ENCODE results near the gene UBE3B.

DNA sequence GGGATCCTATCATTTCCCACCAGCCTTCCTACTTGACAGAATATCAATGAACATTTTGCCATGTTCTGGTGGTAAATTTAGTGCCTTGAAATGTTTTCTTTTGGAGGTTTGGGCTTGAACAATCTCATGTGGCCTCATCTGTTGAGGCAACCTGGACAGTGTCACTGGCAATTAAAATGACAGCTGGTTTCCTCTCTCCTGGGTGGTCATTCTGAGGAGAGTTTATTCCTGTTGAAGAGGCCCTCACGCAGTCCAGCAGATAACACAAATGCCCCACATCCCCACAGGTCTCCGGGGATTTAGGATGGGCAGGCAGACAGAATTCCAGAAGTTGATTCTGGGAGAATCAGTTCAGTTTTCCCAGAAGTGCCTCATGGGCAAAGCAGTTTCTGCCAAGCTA, 54.0 kb downstream of the UBE3B start:
- TF ChIP-seq, protein P1, sequence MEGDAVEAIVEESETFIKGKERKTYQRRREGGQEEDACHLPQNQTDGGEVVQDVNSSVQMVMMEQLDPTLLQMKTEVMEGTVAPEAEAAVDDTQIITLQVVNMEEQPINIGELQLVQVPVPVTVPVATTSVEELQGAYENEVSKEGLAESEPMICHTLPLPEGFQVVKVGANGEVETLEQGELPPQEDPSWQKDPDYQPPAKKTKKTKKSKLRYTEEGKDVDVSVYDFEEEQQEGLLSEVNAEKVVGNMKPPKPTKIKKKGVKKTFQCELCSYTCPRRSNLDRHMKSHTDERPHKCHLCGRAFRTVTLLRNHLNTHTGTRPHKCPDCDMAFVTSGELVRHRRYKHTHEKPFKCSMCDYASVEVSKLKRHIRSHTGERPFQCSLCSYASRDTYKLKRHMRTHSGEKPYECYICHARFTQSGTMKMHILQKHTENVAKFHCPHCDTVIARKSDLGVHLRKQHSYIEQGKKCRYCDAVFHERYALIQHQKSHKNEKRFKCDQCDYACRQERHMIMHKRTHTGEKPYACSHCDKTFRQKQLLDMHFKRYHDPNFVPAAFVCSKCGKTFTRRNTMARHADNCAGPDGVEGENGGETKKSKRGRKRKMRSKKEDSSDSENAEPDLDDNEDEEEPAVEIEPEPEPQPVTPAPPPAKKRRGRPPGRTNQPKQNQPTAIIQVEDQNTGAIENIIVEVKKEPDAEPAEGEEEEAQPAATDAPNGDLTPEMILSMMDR (conservative IDR thresholded peaks at IDR 0.05) = no peak
- TF ChIP-seq EZH2 (IDR thresholded peaks at IDR 0.05; ENCODE audit: low read depth) = no peak

All from PC-9 (cell line).